GM23248 (cell line): ENCODE results near the gene POLG2.

Experiments
- EZH2 ChIP-seq: fragments of 200-600 bp; sonication (generic); IDR thresholded peaks from 2 replicates; pipeline ENCODE4 v1.6.1; 2018; ENCODE audit warnings: antibody characterized with exemption, mild to moderate bottlenecking; ENCODE audit not compliant: insufficient read depth, poor library complexity, severe bottlenecking
- EZH2phosphoT487 ChIP-seq: fragments of 200-600 bp; sonication (generic); IDR thresholded peaks from 2 replicates; pipeline ENCODE4 v1.6.1; 2018; ENCODE audit warnings: antibody characterized with exemption, moderate library complexity, mild to moderate bottlenecking, low read depth; ENCODE audit not compliant: insufficient read depth

- TF ChIP-seq EZH2 (no peak), EZH2phosphoT487 (no peak)
Observed at GRCh38 chr17:64448665-64449512, 48.0 kb downstream of the POLG2 start, which contains the start of gene MILR1.
